Caki2 (cell line): ENCODE measurements around the gene NEK3. TPM values are rescaled to one million over a fixed set of nuclear protein-coding genes. Genes with fewer than 3 reads are reported as not detected.
"Not testable (repeated sequence)": the region's sequence is repeated elsewhere in the genome, so short reads cannot be mapped to it uniquely, and the experiment has no call there.

Experiments
- DNase-seq: peaks from one replicate; pipeline ENCODE4 v3.0.0-alpha.2; 2015; ENCODE audit warnings: low read depth
- in situ Hi-C: cut with HindIII; loops from 2 replicates; pipeline ENCODE4 v1.10.0; 2016; ENCODE audit warnings: low sequenced_read_pairs, low pct_unique_long_range_greater_than_20kb, mixed read lengths
- total RNA-seq: library from RNA; depleted of rRNA; stranded (reverse); fragments of >200 nt; shearing (Covaris generic); gene quantifications from 2 replicates; pipeline ENCODE4 v1.2.3, GENCODE V29; 2014; ENCODE audit warnings: low replicate concordance

The NEK3 gene
- total RNA-seq, 1 experiment from 2014 or later, result 2.3 TPM

GRCh38 chr13:52173373-52173772 lies 14.0 kb upstream of the NEK3 start:
- in situ Hi-C loops, result no loop called here
- DNase-seq, result no peak

DNA sequence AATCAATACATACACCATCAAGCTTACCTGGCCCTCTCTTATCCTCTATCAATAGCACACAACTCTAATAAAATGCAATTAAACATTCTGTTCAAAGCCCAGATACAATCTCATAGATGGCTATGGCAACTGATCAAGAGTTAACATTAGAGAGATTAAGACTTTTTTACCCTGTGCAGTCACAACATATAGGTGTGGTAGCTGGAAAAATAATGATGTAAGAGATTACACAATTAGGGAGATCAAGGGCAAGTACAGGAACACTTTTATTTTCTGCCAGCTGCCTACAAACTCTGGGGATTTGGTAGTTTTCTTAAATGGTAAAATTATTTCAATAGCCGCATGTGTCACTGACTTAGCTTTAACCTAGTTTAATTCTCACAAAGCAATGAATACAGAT lies 12.3 kb upstream of the NEK3 start:
- DNase-seq, in situ Hi-C loops: not testable (repeated sequence)

- peak; percentile 30 for DNase-seq
- in situ Hi-C loops, result not testable (repeated sequence)
Measured at GRCh38 chr13:52170828-52171391, 11.5 kb upstream of the NEK3 start.

- in situ Hi-C loops, result no loop called here
- no peak for DNase-seq
Measured at GRCh38 chr13:52169839-52170238, 10.4 kb upstream of the NEK3 start.

DNA sequence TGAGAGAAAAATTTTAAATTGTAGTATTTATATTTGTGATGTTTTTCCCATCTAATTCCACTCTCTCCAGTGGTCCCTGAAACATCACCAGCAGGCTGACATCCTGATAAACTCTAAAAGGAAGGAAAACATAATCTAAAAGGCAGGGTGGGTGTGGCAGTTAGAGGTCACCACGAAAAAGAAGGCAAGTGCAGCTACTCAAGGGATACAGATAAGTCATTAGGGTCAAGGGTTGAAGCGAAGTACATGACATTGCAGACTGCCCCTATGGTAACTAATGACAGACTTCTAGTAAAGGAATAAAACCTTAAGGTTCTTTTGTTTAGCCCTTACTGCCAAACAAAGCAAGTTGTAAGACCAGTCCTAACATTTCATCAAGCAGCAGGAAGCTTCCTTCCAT lies 6.0 kb upstream of the NEK3 start:
- no peak for DNase-seq

DNA sequence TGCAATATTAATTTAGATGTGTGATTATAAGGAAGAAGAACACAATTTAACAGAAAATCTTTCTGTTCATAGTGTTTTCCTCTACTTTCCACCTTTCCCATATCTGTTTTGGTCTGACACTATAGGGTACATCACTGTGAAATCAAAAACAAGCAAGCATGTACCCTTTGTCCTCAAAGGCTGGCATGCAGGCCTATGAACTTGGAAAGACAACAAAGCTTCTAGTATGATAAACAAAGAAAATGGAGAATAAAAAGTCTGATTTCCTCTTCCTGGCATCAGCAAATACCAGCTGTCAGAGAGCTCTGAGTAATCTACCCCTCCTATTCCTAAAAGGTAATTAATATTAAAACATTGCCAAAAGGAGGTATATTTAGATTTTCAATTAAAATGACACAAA lies 5.6 kb upstream of the NEK3 start:
- no peak for DNase-seq
- in situ Hi-C loops, result no loop called here

More for the DNA sequence above, 6.0 kb upstream of the NEK3 start:
- in situ Hi-C loops, result no loop called here

- DNase-seq, in situ Hi-C loops: not testable (repeated sequence)
Measured at GRCh38 chr13:52163878-52164277, 4.5 kb upstream of the NEK3 start.

GRCh38 chr13:52162279-52163101 lies 3.1 kb upstream of the NEK3 start:
- in situ Hi-C loops, result no loop called here
- peak; percentile 78 for DNase-seq

- DNase-seq, result no peak
- in situ Hi-C loops, result no loop called here
Measured at GRCh38 chr13:52161181-52161646, 1.8 kb upstream of the NEK3 start.

- in situ Hi-C loops, result no loop called here
- no peak for DNase-seq
Measured at GRCh38 chr13:52160506-52160905, 1.1 kb upstream of the NEK3 start.

GRCh38 chr13:52160053-52160452 lies 656 bp upstream of the NEK3 start:
- no peak for DNase-seq
- in situ Hi-C loops, result no loop called here

- no peak for DNase-seq
Measured at GRCh38 chr13:52158629-52159158, 703 bp downstream of the NEK3 start.

DNA sequence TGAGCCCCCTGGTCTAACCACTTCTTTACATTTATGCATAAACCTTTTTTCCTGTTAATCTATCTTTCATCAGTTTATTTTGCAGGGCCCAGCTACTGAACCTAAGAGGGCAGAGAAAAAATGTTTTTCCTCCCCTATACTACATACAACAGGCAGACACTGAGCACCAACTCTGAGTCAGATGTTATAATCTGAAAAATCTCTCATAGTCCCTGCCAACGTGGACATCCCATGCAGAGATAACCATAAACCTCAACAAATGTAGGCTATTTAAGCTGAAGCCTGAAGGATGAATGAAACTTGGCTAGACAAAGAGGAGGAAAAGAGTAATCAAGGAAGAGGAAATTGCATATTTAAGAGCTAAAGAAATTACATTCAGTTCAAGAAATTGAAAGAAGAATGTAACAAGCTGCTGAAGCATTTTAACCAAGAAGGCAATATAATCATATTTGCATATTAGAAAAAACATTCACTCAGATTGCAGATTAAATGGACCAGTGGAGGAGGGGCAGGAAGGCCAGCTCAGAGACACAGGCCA lies 2.6 kb downstream of the NEK3 start:
- in situ Hi-C loops, result no loop called here
- DNase-seq, result no peak

More at GRCh38 chr13:52158629-52159158, 703 bp downstream of the NEK3 start:
- in situ Hi-C loops, result no loop called here

- in situ Hi-C loops, result no loop called here
- no peak for DNase-seq
Measured at GRCh38 chr13:52155177-52155576, 4.2 kb downstream of the NEK3 start.

GRCh38 chr13:52147225-52147624 lies 12.2 kb downstream of the NEK3 start:
- in situ Hi-C loops, result no loop called here
- no peak for DNase-seq

DNA sequence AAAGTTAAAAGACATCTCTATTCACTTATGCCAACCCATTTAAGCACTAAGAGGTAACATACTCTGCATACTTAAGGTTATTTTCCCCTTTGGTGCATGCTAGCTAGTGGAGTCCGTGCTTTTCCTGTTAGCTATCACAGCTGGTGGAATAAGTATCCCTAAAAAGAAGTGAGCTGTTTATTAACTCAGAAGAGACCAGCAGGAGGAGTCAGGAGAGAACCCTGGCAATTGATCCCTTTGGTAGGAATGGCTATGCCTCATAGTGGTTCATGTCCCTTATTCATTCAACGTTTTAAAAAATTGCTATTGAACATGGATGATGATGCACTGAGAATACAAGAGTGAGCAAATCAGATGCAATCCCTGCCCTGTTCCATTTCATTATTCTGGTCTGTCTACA lies 18.1 kb downstream of the NEK3 start:
- DNase-seq, result no peak
- in situ Hi-C loops, result no loop called here

DNA sequence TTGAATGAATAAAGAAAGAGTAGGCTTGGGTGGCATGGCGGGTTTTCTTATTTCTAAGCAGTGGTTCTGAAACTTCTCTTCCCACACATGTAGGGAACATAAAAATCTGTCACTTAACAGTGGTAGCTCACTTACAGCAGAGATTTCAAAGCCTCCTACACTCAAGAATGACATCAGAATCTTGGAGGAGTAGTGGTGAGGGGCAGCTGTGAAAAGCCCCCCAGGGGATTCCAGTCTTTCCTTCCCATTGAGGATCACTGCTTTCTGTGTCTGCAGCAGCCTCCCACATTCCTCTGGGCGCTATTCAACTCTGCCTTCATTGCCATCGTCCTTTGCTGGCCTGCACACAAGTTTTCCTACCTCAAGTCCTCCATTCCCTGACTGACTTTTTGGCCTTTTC lies 21.9 kb downstream of the NEK3 start:
- in situ Hi-C loops, result no loop called here
- DNase-seq, result no peak

DNA sequence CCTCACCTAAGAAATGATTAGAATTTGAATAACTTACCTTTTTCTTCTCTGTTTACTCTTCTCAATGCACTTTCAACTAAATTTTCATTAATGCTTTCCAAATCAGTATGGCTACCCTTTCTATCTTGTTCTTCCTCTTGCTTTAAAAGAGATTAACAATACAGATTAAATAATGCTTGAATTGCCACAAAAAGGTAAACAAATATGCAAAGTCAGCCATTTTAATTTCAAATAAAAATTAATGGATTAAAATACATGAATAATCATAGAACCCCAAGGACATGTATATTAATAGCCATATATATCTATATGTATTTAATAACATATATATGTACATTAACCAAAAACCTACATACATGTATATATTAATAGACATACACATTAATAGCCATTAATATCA lies 22.6 kb downstream of the NEK3 start:
- DNase-seq, result no peak
- in situ Hi-C loops, result no loop called here

GRCh38 chr13:52130641-52131040 lies 28.8 kb downstream of the NEK3 start:
- DNase-seq, result no peak
- in situ Hi-C loops, result no loop called here
